A673 (cell line): Measurements from ENCODE around the gene NADK2. TPM values are rescaled to one million over a fixed set of nuclear protein-coding genes. Genes with fewer than 3 reads are reported as not detected.

Experiments
- BruUV-seq: library from RNA; stranded (reverse); fragments of 400-500 nt; replicated peaks from 2 replicates; lab custom pipeline; 2021; lab: Mats Ljungman, UMichigan
- CTCF ChIA-PET: fragments of 300-600 bp; sonication (Branson Sonifier 250); formaldehyde crosslinking; loops from one replicate; lab custom pipeline; 2022; ENCODE audit warnings: antibody characterized with exemption; lab: Charles Lee
- POLR2A ChIA-PET: fragments of 300-600 bp; sonication (Branson Sonifier 250); formaldehyde crosslinking; loops from one replicate; lab custom pipeline; 2022; ENCODE audit warnings: antibody characterized with exemption; ENCODE audit not compliant: low non-redundant PET; lab: Charles Lee
- DNase-seq: peaks from one replicate; pipeline ENCODE4 v3.0.0-alpha.2; 2015; ENCODE audit warnings: low spot score
- H3K27ac ChIP-seq: fragments of 200-600 bp; sonication (generic); 2 replicates; pipeline ENCODE4 v1.5.1; 2016; ENCODE audit warnings: mixed run types, low read depth, mild to moderate bottlenecking, mixed read lengths, antibody characterized with exemption, low read length; ENCODE audit not compliant: poor library complexity, severe bottlenecking
- H3K27me3 ChIP-seq: fragments of 200-600 bp; sonication (generic); replicated peaks from 2 replicates; pipeline ENCODE4 v1.6.1; 2017; ENCODE audit warnings: mixed run types, low read depth, mild to moderate bottlenecking, mixed read lengths, antibody characterized with exemption, low read length; ENCODE audit not compliant: insufficient read depth, poor library complexity
- H3K36me3 ChIP-seq: fragments of 200-600 bp; sonication (generic); 2 replicates; pipeline ENCODE4 v1.6.1; 2016; ENCODE audit warnings: mixed run types, mild to moderate bottlenecking, mixed read lengths, antibody characterized with exemption, low read length; ENCODE audit not compliant: insufficient read depth, poor library complexity, severe bottlenecking
- H3K4me1 ChIP-seq: fragments of 200-600 bp; sonication (generic); 2 replicates; pipeline ENCODE4 v1.6.1; 2017; ENCODE audit warnings: mixed run types, mild to moderate bottlenecking, mixed read lengths, antibody characterized with exemption, low read length; ENCODE audit not compliant: insufficient read depth, poor library complexity, severe bottlenecking
- H3K4me3 ChIP-seq: fragments of 200-600 bp; sonication (generic); 2 replicates; pipeline ENCODE4 v1.5.1; 2016; ENCODE audit warnings: low read depth, mixed run types, mild to moderate bottlenecking, mixed read lengths, low read length; ENCODE audit not compliant: poor library complexity, severe bottlenecking
- H3K9me3 ChIP-seq: fragments of 200-600 bp; sonication (generic); 2 replicates; pipeline ENCODE4 v1.6.1; 2016; ENCODE audit warnings: mixed run types, low read depth, mild to moderate bottlenecking, mixed read lengths, antibody characterized with exemption, low read length; ENCODE audit not compliant: poor library complexity, severe bottlenecking
- EZH2 ChIP-seq: fragments of 200-600 bp; sonication (generic); IDR thresholded peaks from 2 replicates; pipeline ENCODE4 v1.6.1; 2017; ENCODE audit warnings: borderline replicate concordance, low read depth, mild to moderate bottlenecking, mixed read lengths, antibody characterized with exemption, low read length; ENCODE audit not compliant: poor library complexity, severe bottlenecking
- intact Hi-C: fragments of 100-400 bp; cut with micrococcal nuclease; formaldehyde crosslinking; loops from one replicate; pipeline ENCODE4 v1.10.0; 2022; ENCODE audit not compliant: unreplicated experiment
- total RNA-seq: library from RNA; stranded (reverse); gene quantifications from 2 replicates; pipeline ENCODE4 v1.2.3, GENCODE V29; 2021
- TF ChIP-seq, protein P1 (sequence below): fragments of 300-800, 200-600 bp; sonication (generic); conservative IDR thresholded peaks from 2 replicates; pipeline ENCODE4 v1.5.1; 2017; ENCODE audit warnings: low read depth, mild to moderate bottlenecking, antibody characterized with exemption, low read length, moderate library complexity, mixed read lengths

Gene NADK2
- total RNA-seq, 1 experiment from 2014 or later = 31.6 TPM

DNA sequence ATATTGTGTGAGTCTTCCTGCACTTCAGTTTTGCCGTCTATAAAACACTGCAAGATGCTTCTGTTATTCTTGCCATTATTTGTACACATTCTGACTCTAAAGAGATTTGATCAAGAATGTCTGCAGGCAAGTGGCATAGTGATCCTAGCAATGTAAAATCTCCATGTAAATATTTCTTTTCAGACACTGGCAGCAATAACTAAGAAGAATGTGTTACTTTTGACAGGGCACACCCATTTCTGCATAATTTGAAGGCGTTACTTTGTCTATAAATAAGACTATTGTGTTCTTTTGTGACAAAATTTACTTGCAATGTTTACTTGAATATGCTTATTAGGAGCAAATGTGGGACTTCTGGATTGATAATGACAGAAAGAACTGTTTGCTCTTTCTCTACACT is 39.9 kb upstream of the NADK2 start:
- H3K27me3 ChIP-seq = no peaks in the 10 kb centered on the region
- no TSS peak for BruUV-seq
- ChIA-PET POLR2A (no interaction called here), CTCF (no interaction called here)
- intact Hi-C loops = no loop called here
- no peak overlapping the region for H3K4me3 ChIP-seq
- H3K27ac ChIP-seq = no peak overlapping the region
- no peak for TF ChIP-seq EZH2
- TF ChIP-seq, protein P1, sequence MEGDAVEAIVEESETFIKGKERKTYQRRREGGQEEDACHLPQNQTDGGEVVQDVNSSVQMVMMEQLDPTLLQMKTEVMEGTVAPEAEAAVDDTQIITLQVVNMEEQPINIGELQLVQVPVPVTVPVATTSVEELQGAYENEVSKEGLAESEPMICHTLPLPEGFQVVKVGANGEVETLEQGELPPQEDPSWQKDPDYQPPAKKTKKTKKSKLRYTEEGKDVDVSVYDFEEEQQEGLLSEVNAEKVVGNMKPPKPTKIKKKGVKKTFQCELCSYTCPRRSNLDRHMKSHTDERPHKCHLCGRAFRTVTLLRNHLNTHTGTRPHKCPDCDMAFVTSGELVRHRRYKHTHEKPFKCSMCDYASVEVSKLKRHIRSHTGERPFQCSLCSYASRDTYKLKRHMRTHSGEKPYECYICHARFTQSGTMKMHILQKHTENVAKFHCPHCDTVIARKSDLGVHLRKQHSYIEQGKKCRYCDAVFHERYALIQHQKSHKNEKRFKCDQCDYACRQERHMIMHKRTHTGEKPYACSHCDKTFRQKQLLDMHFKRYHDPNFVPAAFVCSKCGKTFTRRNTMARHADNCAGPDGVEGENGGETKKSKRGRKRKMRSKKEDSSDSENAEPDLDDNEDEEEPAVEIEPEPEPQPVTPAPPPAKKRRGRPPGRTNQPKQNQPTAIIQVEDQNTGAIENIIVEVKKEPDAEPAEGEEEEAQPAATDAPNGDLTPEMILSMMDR = no peak
- DNase-seq = no peak
- H3K4me1 ChIP-seq = peaks cover 11% of the 10 kb centered on the region
- H3K9me3 ChIP-seq = no peaks in the 10 kb centered on the region
- H3K36me3 ChIP-seq = no peaks in the 10 kb centered on the region

DNA sequence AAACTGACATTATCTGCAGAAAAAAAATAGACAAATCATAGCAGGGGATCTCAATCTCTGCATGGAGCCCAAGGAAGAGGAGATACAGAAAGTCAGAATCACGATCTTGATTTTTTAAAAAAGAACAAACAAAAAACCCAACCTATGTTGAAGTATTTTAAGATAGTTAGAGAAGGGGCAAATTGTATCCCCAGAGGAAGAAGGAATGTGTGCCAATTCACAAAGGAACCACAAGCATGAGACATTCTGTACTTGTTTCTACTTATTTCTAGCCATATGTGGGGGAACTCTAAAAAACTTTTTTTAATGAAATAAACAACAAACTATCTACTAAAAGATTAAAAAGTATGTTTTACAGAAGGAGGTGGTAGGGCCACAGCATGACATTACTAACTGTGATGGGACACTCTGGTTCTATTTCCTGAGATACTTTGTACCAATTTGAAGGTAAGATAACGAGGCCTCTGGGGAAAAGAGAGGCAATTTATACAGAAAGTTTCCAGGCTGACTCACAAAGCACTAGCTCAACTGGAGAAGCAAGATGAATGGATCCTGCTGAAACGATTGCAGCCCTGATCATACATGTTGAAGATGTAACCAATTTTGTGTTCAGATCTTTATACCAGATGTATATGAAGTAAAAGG is 37.5 kb upstream of the NADK2 start:
- no peaks in the 10 kb centered on the region for H3K9me3 ChIP-seq
- TF ChIP-seq, protein P1 = no peak
- no peak for TF ChIP-seq EZH2
- H3K27me3 ChIP-seq = no peaks in the 10 kb centered on the region
- intact Hi-C loops = no loop called here
- no peak overlapping the region for H3K27ac ChIP-seq
- H3K36me3 ChIP-seq = no peaks in the 10 kb centered on the region
- CTCF ChIA-PET = no interaction called here
- no peak overlapping the region for H3K4me3 ChIP-seq
- H3K4me1 ChIP-seq = peaks cover 29% of the 10 kb centered on the region
- BruUV-seq = no TSS peak
- peak; percentile 52 for DNase-seq
- POLR2A ChIA-PET = no interaction called here

DNA sequence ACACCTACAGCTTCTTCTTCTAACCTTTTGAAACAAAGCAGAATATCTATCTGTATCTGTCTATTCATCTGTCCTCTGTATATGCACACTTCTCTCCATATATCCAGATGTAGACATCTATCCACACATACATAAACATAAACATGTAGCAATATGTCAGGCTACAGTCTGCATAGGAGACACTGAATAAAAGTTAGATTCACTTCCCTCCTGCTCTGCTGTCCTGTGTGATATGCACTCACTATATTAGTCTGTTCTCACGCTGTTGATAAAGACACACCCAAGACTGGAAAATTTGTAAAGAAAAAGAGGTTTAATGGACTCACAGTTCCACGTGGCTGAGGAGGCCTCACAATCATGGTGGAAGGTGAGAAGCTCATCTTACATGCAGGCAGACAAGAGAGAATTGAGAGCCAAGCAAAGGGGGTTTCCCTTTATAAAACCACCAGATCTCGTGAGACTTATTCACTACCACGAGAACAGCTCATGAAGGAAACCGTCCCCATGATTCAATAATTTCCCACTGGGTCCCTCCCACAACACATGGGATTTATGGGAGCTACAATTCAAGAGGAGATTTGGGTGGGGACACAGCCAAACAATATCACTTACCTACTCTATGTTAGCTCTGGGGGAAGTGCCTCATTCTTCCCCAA is 35.9 kb upstream of the NADK2 start:
- ChIA-PET CTCF (no interaction called here), POLR2A (interaction anchor here (0.6 kb wide), 1 partner anchor 22 kb away, joined by 6 read pairs; no protein-coding TSS in a partner anchor)
- Histone ChIP-seq H3K9me3 (no peaks in the 10 kb centered on the region), H3K27me3 (no peaks in the 10 kb centered on the region), H3K4me1 (peaks cover 34% of the 10 kb centered on the region), H3K27ac (no peak overlapping the region), H3K4me3 (no peak overlapping the region), H3K36me3 (no peaks in the 10 kb centered on the region)
- BruUV-seq = no TSS peak
- intact Hi-C loops = no loop called here
- no peak for DNase-seq
- no peak for TF ChIP-seq EZH2
- TF ChIP-seq, protein P1 = no peak
